Upper lobe of left lung (tissue), 4 donors: Measurements from ENCODE around the gene SGSM1.

Experiments used
- CTCF ChIP-seq, 6 experiments: fragments of 450-650 bp in 4 of 6; fragments of 200-600 bp in 2 of 6; sonication (generic) in 2 of 6; IDR thresholded peaks; one replicate each; pipeline ENCODE4 v1.5.1; 2016 to 2019; ENCODE audit warnings: antibody characterized with exemption in 6 of 6
- EP300 ChIP-seq, 4 donors: sonication (generic); formaldehyde crosslinking; IDR thresholded peaks; one replicate each; pipeline ENCODE4 v1.5.1; 2017; ENCODE audit warnings: antibody characterized with exemption in 4 of 4, control low read depth in 2 of 4
- POLR2A ChIP-seq, 4 donors: fragments of 450-650 bp; IDR thresholded peaks; one replicate each; pipeline ENCODE4 v1.5.1; 2016 to 2017; ENCODE audit warnings: antibody characterized with exemption in 4 of 4, mild to moderate bottlenecking in 2 of 4
- POLR2AphosphoS5 ChIP-seq, 2 donors: sonication (generic); formaldehyde crosslinking; IDR thresholded peaks; one replicate each; pipeline ENCODE4 v1.5.1; 2017; ENCODE audit warnings: antibody characterized with exemption in 2 of 2

DNA sequence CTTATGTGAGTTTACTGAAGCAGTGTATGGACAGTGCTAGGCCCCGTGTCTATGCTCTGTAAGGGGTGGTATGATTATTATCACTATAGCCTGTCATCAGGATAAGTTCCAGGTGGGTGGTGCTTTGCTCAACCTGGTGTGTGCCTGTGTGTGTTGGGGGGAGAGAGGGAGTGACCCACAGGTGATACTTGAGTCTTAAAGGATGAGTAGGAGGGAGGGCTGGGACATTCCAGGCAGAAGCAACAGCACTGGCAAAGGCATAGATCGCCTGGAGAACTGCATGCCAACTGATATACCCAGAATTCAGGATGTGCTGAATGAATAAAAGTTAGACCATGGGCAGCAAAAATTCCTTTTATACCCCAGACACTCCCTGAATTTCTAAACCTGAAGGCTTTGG lies 151.0 kb downstream of the SGSM1 start:
- TF ChIP-seq CTCF (IDR thresholded peaks at IDR 0.05) (no peak), POLR2A (IDR thresholded peaks at IDR 0.05) (no peak), EP300 (IDR thresholded peaks at IDR 0.05) (no peak), POLR2AphosphoS5 (IDR thresholded peaks at IDR 0.05) (no peak)
